Caco-2 (cell line): ENCODE measurements around the gene RPL23. TPM values are rescaled to one million over a fixed set of nuclear protein-coding genes. Genes with fewer than 3 reads are reported as not detected.

Experiments used
- BruUV-seq: library from RNA; stranded (reverse); fragments of 400-500 nt; replicated peaks from 2 replicates; lab custom pipeline; 2021; lab: Mats Ljungman, UMichigan
- CTCF ChIA-PET: fragments of 300-600 bp; sonication (Branson Sonifier 250); formaldehyde crosslinking; loops from one replicate; lab custom pipeline; 2022; ENCODE audit warnings: antibody characterized with exemption; lab: Charles Lee
- POLR2A ChIA-PET: fragments of 300-600 bp; sonication (Branson Sonifier 250); formaldehyde crosslinking; loops from one replicate; lab custom pipeline; 2022; ENCODE audit warnings: antibody characterized with exemption; lab: Charles Lee
- DNase-seq, 2 experiments: peaks; one replicate each; pipeline versions ENCODE4 v3.0.0 to v3.0.0-alpha.2; 2020 to 2022
- H3K27me3 ChIP-seq: replicated peaks from 2 replicates; pipeline ENCODE4 v1.6.0; 2011; ENCODE audit warnings: low read length; ENCODE audit not compliant: control insufficient read depth, insufficient read depth
- H3K36me3 ChIP-seq: 2 replicates; pipeline ENCODE4 v1.5.1; 2011; ENCODE audit warnings: low read length; ENCODE audit not compliant: control insufficient read depth, insufficient read depth
- H3K4me1 ChIP-seq: fragments of 250-450 bp; sonication (Bioruptor Pico); 2 replicates; pipeline ENCODE4 v1.5.1; 2020; ENCODE audit warnings: mild to moderate bottlenecking
- H3K4me3 ChIP-seq: 2 replicates; pipeline ENCODE4 v1.5.1; 2011; ENCODE audit warnings: low read depth, mild to moderate bottlenecking, control low read depth, low read length
- H3K9me3 ChIP-seq: fragments of 250-450 bp; sonication (Bioruptor Pico); 2 replicates; pipeline ENCODE4 v1.5.1; 2020; ENCODE audit warnings: mild to moderate bottlenecking, moderate library complexity
- H3K27ac Mint-ChIP-seq: one replicate; pipeline ENCODE4 v1.8.0; 2022; ENCODE audit warnings: mixed read lengths; ENCODE audit not compliant: unreplicated experiment
- H3K27me3 Mint-ChIP-seq: one replicate; pipeline ENCODE4 v1.8.0; 2022; ENCODE audit warnings: mixed read lengths; ENCODE audit not compliant: insufficient read depth, unreplicated experiment
- H3K36me3 Mint-ChIP-seq: one replicate; pipeline ENCODE4 v1.8.0; 2022; ENCODE audit warnings: mild to moderate bottlenecking, mixed read lengths; ENCODE audit not compliant: insufficient read depth, unreplicated experiment
- H3K4me1 Mint-ChIP-seq: one replicate; pipeline ENCODE4 v1.8.0; 2022; ENCODE audit warnings: low read depth, mixed read lengths; ENCODE audit not compliant: unreplicated experiment
- H3K4me3 Mint-ChIP-seq: one replicate; pipeline ENCODE4 v1.8.0; 2022; ENCODE audit warnings: mild to moderate bottlenecking, moderate library complexity, mixed read lengths; ENCODE audit not compliant: unreplicated experiment
- H3K9me3 Mint-ChIP-seq: one replicate; pipeline ENCODE4 v1.8.0; 2022; ENCODE audit warnings: mixed read lengths; ENCODE audit not compliant: unreplicated experiment
- CTCF ChIP-seq, 2 experiments: fragments of 200-600 bp in 1 of 2; IDR thresholded peaks; 1 replicate in 1 of 2; 2 replicates in 1 of 2; pipeline versions ENCODE4 v1.5.1 to v1.8.0; 2011 to 2022; ENCODE audit warnings: antibody characterized with exemption in 1 of 2, control low read depth in 1 of 2, inconsistent platforms in 1 of 2, low read depth in 1 of 2, low read length in 1 of 2, mild to moderate bottlenecking in 1 of 2, moderate library complexity in 1 of 2; ENCODE audit not compliant: insufficient read depth in 1 of 2, severe bottlenecking in 1 of 2, unreplicated experiment in 1 of 2
- intact Hi-C: fragments of 100-400 bp; cut with micrococcal nuclease; formaldehyde crosslinking; loops from one replicate; pipeline ENCODE4 v1.10.0; 2022; ENCODE audit not compliant: unreplicated experiment
- total RNA-seq: library from RNA; stranded (reverse); gene quantifications from 2 replicates; pipeline ENCODE4 v1.2.3, GENCODE V29; 2022

RPL23 gene
- total RNA-seq, 1 experiment from 2014 or later, result 2,216 TPM

- Mint-ChIP-seq H3K36me3 (peaks cover 70% of the 10 kb centered on the region), H3K4me3 (peak overlapping the region; percentile 86), H3K27me3 (no peaks in the 10 kb centered on the region), H3K9me3 (no peaks in the 10 kb centered on the region), H3K4me1 (peaks cover 14% of the 10 kb centered on the region), H3K27ac (peak overlapping the region; percentile 92)
- intact Hi-C loops, result loop anchor here (1.0 to 5.0 kb wide), 3 partner anchors 17 to 97 kb away; partner anchors contain the start of genes FBXO47 and RPL23
- no peak for TF ChIP-seq CTCF (IDR thresholded peaks at IDR 0.05; ENCODE audit: insufficient read depth in 1 of 2, low read depth in 1 of 2, low read length in 1 of 2, severe bottlenecking in 1 of 2, unreplicated experiment in 1 of 2)
- BruUV-seq, result TSS peak; percentile 15
- POLR2A ChIA-PET, result interaction anchor here (0.5 to 3.5 kb wide), 8 partner anchors 11 to 581 kb away, joined by 3 to 42 read pairs (median 5); partner anchors contain the start of genes MED1, RPL19 and RPL23
- peak; percentile 56 to 72 for DNase-seq
- Histone ChIP-seq H3K36me3 (no peaks in the 10 kb centered on the region), H3K9me3 (no peaks in the 10 kb centered on the region), H3K4me3 (peak overlapping the region; percentile 79), H3K4me1 (peaks cover 43% of the 10 kb centered on the region), H3K27me3 (no peaks in the 10 kb centered on the region)
- CTCF ChIA-PET, result interaction anchor here (0.6 to 3.3 kb wide), 10 partner anchors 9 to 311 kb away, joined by 3 to 20 read pairs (median 6); partner anchors contain the start of genes FBXO47 and RPL23
Measured at GRCh38 chr17:38870259-38871165, 17.0 kb upstream of the RPL23 start.

- ChIA-PET POLR2A (interaction anchor here (0.6 to 3.5 kb wide), 6 partner anchors 12 to 284 kb away, joined by 3 to 42 read pairs (median 4); partner anchors contain the start of gene RPL23), CTCF (interaction anchor here (0.6 to 3.3 kb wide), 10 partner anchors 16 to 1225 kb away, joined by 3 to 21 read pairs (median 5); partner anchors contain the start of genes RPL19 and RPL23)
- TF ChIP-seq CTCF (IDR thresholded peaks at IDR 0.05; ENCODE audit: insufficient read depth in 1 of 2, low read depth in 1 of 2, low read length in 1 of 2, severe bottlenecking in 1 of 2, unreplicated experiment in 1 of 2), result no peak
- no TSS peak for BruUV-seq
- no peaks in the 10 kb centered on the region for H3K9me3 ChIP-seq
- H3K36me3 Mint-ChIP-seq, result peaks cover 65% of the 10 kb centered on the region
- peaks cover 35% of the 10 kb centered on the region for H3K4me1 ChIP-seq
- no peaks in the 10 kb centered on the region for H3K27me3 ChIP-seq
- no peaks in the 10 kb centered on the region for H3K27me3 Mint-ChIP-seq
- peaks cover 14% of the 10 kb centered on the region for H3K4me1 Mint-ChIP-seq
- H3K4me3 ChIP-seq, result peak within 1 kb of the TSS; percentile 79
- H3K4me3 Mint-ChIP-seq, result peak within 1 kb of the TSS; percentile 86
- intact Hi-C loops, result loop anchor here (5.0 kb wide), 3 partner anchors 53 to 98 kb away; partner anchors contain the start of gene FBXO47
- H3K27ac Mint-ChIP-seq, result peak within 1 kb of the TSS; percentile 92
- H3K9me3 Mint-ChIP-seq, result no peaks in the 10 kb centered on the region
- no peaks in the 10 kb centered on the region for H3K36me3 ChIP-seq
- DNase-seq, result peak; percentile 89 to 93
Measured at GRCh38 chr17:38869526-38870258, 16.2 kb upstream of the RPL23 start, which contains the start of gene LASP1. LASP1 (plus strand) TSS chr17:38870058; CDS start chr17:38870190, 132 bp downstream.
